HG02798 (cell line): Measurements from ENCODE around the gene ASB2.

ENCODE experiments used
- ATAC-seq: cut with Tn5 transposase; IDR thresholded peaks from one replicate; pipeline ENCODE4 v1.9.1; 2021; ENCODE audit warnings: mild to moderate bottlenecking; ENCODE audit not compliant: unreplicated experiment, poor library complexity

The ASB2 gene

DNA sequence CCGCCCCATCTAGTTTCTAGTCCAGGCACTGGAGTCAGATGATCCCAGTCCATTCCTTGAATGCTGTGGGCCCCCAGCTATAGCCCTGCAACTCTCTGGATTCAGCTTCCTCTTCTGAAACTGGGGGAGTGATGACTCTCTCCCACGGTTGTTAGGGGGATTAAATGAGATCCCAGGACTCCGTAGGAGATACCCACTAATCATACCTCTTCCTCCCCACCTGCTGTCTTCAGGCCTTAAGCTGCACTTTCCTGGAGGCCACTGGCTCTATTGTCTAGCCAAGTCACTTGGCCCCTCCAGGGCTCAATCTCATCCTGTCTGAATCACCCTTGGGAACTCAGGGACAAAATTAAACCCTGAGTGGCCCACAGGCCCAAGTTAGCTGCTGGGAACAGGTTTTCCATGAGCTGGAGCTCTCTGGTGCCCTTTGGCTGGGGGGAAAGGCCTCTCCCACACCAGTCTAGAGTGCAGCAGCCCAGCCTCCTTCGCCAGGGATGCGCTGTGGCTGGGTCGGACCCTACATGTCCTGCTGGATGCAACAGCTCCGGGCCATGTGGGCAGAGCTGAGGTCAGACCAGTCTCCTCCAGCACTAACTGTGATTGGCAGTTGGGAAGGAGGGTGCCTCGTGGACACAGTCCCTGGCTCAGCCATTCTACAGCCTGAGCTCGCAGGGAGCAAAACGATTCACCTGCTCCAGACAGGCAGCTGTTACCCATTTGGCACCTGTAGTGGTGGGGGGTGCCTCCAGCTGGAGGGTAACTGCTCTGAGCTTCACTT is 6.0 kb upstream of the ASB2 start:
- ATAC-seq = no peak

DNA sequence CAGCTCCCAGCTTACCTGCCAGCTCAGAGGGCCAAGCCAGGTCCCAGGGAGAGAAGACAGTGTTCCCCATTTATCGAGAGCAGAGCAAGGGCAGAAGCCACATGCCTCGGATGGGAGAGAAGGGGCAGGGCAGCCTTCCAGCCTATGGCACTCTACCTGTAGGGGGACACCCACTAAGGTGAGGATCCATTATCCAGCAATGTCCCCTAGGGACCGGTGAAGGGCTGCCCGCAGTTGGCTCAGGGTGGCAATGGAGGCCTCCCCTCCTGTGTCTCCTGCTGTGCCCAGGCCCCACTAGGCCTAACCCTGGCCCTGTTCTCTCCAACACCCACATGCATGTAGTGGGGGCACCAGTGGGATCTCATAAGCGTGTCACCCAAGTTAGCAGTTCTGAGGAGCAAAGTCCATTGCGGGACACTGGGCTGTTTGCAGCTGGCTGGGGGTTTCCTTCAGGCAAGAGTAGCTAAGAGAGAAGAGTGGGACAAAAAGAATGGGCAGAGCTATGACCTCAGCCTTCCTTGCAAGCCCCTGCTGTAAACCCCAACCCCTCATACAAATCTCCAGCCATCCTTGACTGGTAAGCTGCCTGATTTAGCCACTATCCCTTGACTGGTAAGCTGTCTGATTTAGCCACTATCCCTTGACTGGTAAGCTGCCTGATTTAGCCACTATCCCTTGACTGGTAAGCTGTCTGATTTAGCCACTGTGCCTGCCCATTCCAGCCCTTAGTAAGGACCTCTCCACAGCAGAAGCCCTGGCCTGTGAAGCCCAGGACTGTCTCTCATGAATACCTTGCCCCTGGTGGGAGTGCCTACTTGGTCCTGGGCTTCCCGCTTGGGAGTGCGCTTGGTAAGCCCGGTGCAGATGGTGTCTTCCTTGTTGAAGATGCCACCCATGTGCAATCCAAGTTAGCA is 5.2 kb upstream of the ASB2 start:
- no peak for ATAC-seq

DNA sequence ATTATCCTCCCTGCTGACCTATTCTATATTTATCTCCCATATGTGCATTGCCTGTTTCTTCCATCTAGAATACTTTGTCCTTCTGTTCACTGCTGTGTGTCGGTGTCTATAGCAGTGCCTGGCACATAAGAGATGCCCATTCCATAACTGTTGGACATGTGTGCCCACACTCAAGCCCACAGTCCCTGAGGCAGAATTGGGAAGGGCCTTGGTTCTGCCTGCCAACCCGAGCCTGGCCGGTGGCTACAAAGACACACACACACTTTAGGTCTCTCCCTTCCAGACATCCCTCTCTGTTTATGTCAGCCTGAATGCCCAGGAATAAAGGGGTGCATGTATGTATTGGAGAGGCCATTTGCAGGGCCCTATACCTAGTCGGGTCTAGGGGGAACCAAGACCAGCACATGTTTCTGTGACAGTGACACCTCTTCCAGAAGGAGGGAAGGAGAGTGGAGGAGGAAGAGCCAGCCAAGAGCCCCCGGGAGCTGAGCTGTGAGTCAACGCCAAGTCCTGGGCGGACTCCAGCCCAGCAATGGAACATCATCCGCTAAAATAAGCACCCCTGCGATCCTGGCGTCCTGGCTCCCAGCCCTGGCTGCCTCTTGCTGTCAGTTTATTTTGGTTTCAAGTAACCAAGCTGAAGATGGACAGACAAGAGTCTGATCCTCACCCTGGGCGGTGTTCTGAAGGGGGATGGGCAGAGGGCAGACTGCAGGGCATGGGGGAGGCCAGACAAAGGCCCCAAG is 4.3 kb upstream of the ASB2 start:
- ATAC-seq = no peak

DNA sequence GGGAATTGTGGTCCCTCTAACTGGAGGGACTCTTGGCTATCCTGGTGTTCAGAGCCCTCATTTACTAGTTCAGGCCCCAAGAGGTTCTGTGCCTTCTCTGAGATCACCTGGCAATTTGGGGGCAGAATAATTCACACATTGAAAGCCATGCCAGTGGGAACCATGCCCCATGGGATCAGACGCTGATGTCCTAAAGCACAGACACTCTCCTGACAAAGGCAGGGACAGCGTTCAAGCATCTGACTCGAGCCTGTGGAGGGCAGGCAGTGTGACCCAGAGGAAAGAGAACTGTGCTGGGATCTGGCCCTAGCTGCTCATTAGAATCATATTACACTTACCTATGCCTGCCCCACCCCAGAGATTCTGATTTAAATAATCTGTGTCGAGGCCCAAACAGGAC is 2.4 kb upstream of the ASB2 start:
- ATAC-seq = no peak

DNA sequence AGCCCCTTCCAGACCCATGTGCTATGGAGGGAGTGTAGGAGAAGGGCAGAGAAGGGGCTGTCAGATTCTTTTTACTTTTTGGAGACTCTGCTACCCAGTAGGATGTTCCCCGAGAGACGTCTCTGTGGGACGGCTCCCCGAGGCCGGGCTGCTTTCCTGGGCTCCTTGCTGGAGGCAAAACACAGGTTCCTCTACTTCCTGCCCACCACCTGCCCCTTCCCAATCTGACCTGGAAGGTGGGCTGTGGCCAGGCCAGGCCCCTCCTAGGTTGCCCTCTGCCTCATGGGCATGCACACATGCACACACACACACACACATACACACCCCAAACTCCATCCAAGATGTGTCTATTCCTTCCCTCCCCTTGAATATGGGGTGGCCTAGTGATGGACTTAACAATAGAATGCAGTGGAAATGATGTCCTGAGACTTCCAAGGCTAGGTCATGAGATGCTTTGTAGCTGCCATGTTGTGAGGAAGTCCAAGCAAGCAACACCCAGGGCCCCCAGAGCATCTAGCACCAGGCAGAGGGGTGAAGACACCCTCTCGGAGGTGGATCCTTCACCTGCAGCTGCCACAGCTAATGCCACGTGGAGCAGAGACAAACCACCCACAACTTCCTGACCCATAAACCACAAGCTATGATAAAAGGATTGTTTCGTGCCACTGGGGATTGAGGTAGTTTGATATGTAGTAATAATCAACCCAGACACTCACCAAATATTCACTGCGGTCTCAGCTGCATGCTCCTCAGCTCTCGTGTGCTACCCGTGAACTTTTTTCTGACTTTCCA is 1.6 kb upstream of the ASB2 start:
- ATAC-seq = peak; percentile 51

DNA sequence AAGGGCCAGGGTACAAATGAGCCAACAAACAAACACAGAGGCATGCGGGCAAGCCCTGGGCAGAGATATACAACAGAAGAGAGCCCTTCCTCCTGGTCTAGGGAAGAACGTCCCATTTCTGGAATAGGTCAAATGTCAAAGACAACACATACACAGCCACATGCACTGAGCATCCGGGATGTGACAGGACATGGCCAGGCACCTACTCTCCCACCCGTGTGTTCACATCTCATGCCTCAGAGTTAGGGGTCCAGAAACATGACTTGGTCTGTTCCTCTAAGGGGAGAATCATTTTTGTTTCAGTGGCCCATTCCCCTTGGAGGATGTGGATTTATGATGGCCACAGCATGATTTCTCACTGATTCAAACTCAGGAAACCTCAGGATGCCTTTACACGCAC is 801 bp upstream of the ASB2 start:
- no peak for ATAC-seq

DNA sequence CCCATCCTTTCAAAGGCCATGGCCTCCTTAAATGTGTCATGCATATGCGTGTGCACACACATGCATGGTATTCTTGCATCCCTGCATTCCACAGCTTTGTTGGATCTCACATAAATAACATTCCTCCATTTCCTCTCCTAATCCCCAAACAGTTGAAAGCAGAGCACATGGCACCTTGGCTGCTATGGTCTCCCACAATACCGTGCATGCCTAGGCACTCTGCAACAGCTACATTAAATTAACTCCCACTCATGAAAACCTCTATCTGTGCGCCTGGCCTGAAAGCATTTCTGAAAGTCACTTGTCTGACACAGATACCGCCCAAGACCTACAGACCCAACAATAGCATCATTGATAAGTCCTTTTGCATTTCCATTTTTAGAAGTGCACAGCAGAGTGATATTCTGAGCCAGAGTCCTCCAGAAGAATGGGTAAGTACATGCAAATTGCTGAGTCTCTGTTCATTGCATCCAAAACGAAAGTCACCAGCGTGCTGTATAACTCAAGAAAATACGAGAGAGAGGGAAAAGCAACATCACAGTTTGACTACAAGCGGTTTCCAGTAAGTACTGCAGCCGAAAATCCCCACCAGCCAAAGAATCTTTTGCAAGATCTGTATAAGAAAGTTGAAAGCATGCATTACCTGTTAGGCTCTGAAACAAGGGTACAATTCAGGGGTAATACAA is 436 bp downstream of the ASB2 start:
- ATAC-seq = peak; percentile 77

DNA sequence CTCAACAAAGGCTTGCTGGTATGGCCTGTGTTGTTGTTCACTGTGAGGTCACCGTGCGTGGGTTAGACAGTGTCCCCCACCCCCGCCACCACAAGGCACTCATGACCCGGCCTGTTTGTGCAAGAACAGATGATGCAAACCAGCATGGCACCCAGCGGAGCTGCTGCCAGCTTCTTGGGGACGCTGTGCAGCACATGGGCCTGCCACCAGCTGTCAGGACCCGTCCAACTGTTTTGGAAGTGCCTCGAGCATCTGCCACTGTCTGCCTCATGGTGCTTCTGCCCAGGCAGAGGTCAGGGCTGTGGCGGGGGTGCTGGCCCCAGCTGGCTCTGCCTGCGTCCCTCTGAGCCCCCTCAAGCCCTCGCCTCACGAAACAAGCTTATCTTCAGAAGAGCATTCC is 1.5 kb downstream of the ASB2 start:
- no peak for ATAC-seq

DNA sequence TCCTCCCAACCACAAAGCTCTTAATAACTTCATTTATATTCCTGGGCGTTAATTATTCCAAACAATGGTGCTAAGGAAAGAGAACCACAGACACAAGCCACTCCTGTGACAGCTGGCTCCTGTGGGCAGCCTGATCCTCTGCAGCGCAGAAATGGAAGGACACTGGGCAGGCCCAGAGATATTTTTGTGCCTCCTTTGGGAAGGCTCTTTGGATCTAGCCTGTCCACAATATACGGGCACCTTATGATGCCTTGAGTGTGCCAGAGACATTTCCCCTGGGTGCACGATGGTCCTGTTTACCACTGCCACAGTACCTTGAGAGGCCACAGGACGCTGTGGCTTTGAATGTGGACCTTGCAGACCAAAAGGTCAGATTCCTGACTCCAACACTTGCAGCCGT is 2.1 kb downstream of the ASB2 start:
- no peak for ATAC-seq

DNA sequence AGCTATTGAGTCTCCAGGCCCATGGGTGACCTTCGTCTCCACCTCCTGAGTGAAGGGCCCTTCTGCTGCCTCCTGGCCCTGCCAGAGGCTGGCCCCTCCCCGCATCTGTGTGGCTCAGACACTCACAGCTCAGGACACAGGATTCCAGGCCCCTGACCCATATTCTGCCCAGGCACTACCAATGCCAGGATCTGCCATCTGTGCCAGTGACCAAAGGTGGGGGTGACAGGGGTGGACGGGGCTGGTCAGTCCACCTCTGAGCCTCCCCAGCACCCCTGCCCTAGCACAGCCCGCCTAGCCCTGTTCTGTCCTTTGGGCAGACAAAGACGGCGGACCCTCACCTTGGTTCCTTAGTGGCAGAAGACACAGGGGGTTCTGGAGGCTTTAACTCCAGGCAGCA is 2.8 kb downstream of the ASB2 start:
- ATAC-seq = no peak

DNA sequence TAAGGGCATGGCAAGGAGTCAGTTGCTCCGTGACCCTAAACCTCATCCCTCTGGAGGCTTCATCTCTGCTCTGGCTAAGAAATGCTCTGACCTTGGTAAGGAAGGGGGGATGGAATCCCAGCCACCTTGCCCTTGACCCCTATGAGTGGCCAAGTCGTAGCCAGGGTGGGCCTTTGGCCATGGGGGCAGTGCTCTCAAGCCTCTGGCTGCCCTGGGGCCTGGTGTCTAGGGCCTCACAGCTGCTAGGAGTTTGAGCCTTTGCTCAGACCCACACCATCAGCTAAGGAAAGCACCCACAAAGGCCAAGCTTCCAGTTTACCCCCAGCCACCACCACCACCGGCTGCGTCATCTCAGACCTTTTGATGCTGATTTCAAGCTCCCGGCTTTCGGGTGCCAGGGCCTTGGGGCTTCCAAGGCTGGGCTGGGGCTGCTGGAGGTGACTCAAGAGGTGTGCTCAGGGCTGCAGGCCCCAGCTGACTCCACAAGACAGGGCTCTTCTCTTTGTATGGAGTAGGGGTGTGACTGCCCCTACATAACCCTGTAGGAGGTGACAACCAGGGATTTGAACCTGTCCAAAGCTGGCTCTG is 3.7 kb downstream of the ASB2 start:
- ATAC-seq = no peak

DNA sequence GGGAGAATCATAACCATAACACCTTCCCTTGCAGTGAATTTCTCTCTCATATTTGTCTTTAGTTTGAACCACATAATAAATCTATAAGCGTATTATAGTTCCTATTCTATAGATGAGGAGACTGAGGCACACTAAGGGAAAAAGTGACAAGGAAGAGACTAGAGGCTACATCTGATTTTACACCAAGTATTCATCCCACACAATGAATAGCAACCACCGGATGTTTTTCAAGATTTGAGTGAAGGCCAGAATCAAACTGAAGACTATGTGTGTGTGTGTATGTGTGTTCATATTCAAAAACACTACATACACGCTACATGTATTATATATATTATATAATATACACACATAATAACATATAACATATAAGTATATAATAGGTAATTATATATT is 4.7 kb downstream of the ASB2 start:
- no peak for ATAC-seq

DNA sequence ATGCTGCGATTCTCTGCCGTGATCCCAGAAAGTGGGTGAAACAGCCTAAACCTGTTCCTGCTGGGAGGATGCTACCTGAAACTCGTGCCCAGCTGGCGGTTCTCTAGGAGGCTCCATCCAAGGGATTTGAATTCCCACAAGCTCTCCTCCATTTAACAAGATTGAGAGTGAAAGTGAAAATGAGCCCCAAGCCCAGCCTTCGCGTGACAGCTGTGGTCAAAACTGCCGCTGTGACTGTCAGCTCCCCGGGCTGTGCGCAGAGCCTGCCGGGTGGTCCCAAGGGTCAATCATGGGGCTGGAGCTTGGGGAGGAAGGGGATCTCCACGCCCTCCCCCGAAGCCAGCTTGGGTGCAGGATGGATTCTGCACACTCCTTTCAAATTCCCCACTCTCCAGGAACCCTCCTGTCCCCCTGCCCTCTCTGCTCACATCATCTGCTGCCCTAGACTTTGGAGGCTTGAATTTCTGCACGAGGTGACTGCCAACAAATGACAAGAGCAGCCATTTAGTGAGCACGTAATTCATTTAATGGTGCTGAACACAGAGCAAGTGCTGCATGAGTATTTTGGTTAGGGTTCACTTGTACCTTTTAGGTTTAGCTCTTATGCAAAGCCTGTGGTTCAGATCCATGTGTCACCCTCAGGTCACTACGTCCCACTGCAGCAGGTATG is 5.3 kb downstream of the ASB2 start:
- peak; percentile 43 for ATAC-seq

DNA sequence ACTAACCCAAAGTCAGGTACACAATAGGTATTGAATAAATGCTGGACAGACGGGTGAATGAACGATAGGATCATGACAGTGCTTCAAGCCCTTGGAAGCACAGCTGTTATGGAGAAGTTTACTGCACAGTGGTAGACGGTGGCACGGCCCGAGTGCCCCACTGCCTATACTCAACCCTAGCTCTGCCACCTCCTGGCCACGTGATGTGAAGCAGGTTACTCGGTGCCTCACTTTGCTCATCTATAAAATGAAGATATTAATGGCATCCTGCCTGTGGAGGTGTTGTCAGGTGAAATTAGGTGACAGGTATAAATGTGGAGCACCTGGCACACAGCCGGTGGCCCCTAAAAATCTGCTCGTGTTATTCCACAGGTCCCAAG is 5.8 kb downstream of the ASB2 start:
- ATAC-seq = peak; percentile 24

DNA sequence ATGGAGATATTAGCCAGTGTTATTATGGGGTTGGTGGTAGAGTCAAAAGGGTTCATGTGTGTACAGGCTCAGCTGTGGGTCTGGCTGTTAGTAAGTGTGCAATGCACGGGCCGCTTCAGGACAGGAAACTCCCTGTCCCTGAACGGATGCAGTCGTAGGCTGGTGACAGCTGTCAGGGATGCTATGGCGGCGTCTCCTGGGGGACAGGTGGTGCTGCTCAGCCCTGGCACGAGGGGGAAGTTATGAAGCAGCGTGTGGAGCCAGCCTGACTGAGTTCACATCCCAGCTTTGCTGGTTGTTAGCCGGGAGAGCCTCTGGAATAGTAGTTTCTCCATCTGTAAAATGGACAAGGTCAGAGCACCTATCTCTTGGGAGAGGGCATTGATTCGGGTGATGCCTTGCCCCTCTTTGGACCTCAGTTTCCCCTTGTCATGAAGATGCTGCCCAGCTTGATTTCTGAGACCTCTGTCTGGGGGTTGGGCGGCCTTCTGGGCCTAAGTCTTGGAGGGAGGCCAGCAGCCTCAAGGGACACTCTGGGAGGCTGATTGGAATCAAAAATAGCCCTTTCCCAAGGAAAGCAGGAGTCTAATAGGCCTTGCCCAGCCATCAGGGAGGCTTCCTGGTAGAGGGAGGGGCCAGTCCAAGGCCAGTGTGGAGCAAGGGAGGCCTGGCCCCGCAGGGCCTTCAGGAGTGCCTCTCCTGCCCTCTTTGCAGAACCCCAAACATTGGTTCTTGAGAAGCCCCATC is 7.1 kb downstream of the ASB2 start:
- ATAC-seq = no peak

DNA sequence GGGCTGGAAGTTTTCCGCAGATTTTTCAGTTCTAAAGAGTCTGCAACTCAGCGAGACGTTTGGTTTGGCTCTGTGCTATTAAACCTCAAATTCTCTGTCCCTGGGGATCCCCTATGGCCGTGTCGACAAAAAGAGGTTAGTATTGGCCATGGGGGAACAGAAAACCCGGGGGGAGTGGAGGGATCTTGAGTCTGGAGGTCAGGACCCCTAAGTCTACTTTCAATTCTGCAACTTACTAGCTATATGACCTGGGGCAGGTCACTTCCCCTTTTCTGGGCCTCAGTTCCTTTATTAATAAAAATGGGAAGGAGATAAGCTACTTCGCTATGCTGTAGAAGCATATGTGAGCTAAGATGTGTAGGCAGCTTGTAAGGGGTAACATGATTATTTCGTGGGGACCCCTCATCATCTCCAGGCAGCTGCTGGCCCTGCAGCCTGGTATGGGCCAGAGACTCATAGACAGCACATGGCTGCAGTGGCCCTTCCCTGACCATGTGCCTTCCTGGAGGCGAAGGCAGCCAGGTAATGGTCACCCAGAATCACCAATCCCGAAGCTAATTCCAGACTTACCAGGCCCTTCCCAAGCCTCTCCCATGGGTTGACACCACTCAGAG is 8.6 kb downstream of the ASB2 start:
- peak; percentile 39 for ATAC-seq

DNA sequence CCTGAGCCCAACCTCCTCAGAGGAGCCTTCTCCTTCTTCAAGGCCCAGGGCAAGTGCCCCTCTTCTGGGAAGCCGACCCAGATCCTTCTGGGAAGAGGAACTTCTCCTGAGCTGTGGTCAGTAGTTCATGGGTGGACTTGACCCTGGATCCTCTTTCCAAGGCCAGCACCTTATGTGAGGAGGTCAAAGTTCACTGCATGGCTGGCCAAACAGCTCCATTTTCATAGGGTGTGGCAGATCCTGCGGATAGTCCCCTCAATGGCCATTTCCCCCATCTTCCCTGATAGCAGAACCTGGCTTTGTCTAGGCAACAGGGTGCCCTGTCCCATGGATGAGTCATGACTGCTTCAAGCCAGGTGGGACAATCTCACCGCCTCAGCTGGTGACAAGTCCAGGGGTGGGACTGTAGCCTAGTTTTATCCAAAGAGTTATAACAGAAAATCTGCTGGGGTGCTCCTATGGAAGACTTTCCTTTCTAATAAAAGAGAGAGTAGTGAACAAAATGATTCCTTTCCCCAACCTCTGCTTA is 10.4 kb downstream of the ASB2 start:
- no peak for ATAC-seq
